Natural killer cell (primary cell): Measurements from ENCODE around the gene PDE2A. TPM values are rescaled to one million over a fixed set of nuclear protein-coding genes. Genes with fewer than 3 reads are reported as not detected.

Experiments used
- ATAC-seq, 3 donors: fragments of 150-1000 bp in 2 of 3; fragments of 200-7000 bp in 1 of 3; cut with Tn5 transposase; 1 replicate in 1 of 3; 2 replicates in 2 of 3; pipeline ENCODE4 v1.10.0; 2021; ENCODE audit warnings: mild to moderate bottlenecking in 2 of 3, moderate library complexity in 2 of 3
- DNase-seq, 2 donors: peaks; one replicate each; pipeline versions ENCODE4 v3.0.0 to v3.0.0-alpha.2; 2013 to 2021; ENCODE audit warnings: mixed read lengths in 1 of 2
- H3K27ac ChIP-seq: one replicate; pipeline ENCODE4 v1.5.1; 2013; ENCODE audit warnings: mild to moderate bottlenecking, low read length
- H3K27me3 ChIP-seq: one replicate; pipeline ENCODE4 v1.6.1; 2013; ENCODE audit warnings: low read length; ENCODE audit not compliant: control insufficient read depth, insufficient read depth
- H3K36me3 ChIP-seq: one replicate; pipeline ENCODE4 v1.6.1; 2013; ENCODE audit warnings: low read length; ENCODE audit not compliant: control insufficient read depth, insufficient read depth
- H3K4me1 ChIP-seq: one replicate; pipeline ENCODE4 v1.6.1; 2013; ENCODE audit warnings: low read length; ENCODE audit not compliant: control insufficient read depth, insufficient read depth
- H3K4me3 ChIP-seq: one replicate; pipeline ENCODE4 v1.5.1; 2013; ENCODE audit warnings: low read length
- H3K9me3 ChIP-seq: one replicate; pipeline ENCODE4 v1.6.1; 2013; ENCODE audit warnings: low read length; ENCODE audit not compliant: control insufficient read depth, insufficient read depth
- H3K27ac Mint-ChIP-seq, 2 donors: one replicate each; pipeline ENCODE4 v1.8.0; 2022; ENCODE audit warnings: mild to moderate bottlenecking in 2 of 2, mixed read lengths in 2 of 2, moderate library complexity in 1 of 2
- H3K27me3 Mint-ChIP-seq, 2 donors: one replicate each; pipeline ENCODE4 v1.8.0; 2022; ENCODE audit warnings: low read depth in 2 of 2, mixed read lengths in 2 of 2
- H3K36me3 Mint-ChIP-seq: one replicate; pipeline ENCODE4 v1.8.0; 2022; ENCODE audit warnings: mixed read lengths
- H3K4me1 Mint-ChIP-seq, 2 donors: one replicate each; pipeline ENCODE4 v1.8.0; 2022; ENCODE audit warnings: mixed read lengths in 2 of 2
- H3K4me3 Mint-ChIP-seq: one replicate; pipeline ENCODE4 v1.8.0; 2022; ENCODE audit warnings: mild to moderate bottlenecking, moderate library complexity, mixed read lengths
- H3K9me3 Mint-ChIP-seq, 2 donors: one replicate each; pipeline ENCODE4 v1.8.0; 2022; ENCODE audit warnings: mixed read lengths in 2 of 2
- WGBS: methylation state at CpG from one replicate; pipeline ENCODE4 v1.1.7; 2013; ENCODE audit warnings: missing lambda C conversion rate; ENCODE audit not compliant: insufficient coverage; 5-methylcytosine and 5-hydroxymethylcytosine counted together
- intact Hi-C: fragments of 100-400 bp; cut with micrococcal nuclease; formaldehyde crosslinking; loops from one replicate; pipeline ENCODE4 v1.14.2; 2022
- total RNA-seq, 4 donors: library from RNA; stranded (reverse); fragments of 120-200 nt in 1 of 4; gene quantifications; one replicate each; pipeline versions ENCODE4 v1.2.3 to v1.2.4, GENCODE V29; 2013 to 2022
- TF ChIP-seq, protein P1 (sequence below): fragments of 200-600 bp; IDR thresholded peaks from one replicate; pipeline ENCODE4 v1.8.0; 2022; ENCODE audit warnings: antibody characterized with exemption

The PDE2A gene
- total RNA-seq, 3 donors from 2014 or later (not counting 1 experiment from before 2014, with no cell fraction given) = 8.7 to 11.9 (median 9.0) TPM

- DNase-seq (no peak), ATAC-seq (no peak)
- H3K9me3 ChIP-seq = no peaks in the 10 kb centered on the region
- H3K4me3 ChIP-seq = no peak overlapping the region
- no peaks in the 10 kb centered on the region for H3K36me3 Mint-ChIP-seq
- WGBS = 86% methylated on average over 8 of the region's 9 CpGs
- TF ChIP-seq, protein P1, sequence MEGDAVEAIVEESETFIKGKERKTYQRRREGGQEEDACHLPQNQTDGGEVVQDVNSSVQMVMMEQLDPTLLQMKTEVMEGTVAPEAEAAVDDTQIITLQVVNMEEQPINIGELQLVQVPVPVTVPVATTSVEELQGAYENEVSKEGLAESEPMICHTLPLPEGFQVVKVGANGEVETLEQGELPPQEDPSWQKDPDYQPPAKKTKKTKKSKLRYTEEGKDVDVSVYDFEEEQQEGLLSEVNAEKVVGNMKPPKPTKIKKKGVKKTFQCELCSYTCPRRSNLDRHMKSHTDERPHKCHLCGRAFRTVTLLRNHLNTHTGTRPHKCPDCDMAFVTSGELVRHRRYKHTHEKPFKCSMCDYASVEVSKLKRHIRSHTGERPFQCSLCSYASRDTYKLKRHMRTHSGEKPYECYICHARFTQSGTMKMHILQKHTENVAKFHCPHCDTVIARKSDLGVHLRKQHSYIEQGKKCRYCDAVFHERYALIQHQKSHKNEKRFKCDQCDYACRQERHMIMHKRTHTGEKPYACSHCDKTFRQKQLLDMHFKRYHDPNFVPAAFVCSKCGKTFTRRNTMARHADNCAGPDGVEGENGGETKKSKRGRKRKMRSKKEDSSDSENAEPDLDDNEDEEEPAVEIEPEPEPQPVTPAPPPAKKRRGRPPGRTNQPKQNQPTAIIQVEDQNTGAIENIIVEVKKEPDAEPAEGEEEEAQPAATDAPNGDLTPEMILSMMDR = no peak
- H3K4me1 Mint-ChIP-seq = peaks cover 0 to 12% of the 10 kb centered on the region in 2 donors
- no peaks in the 10 kb centered on the region for H3K36me3 ChIP-seq
- no peak overlapping the region for H3K4me3 Mint-ChIP-seq
- H3K27ac ChIP-seq = no peak overlapping the region
- no peaks in the 10 kb centered on the region for H3K27me3 ChIP-seq
- H3K4me1 ChIP-seq = no peaks in the 10 kb centered on the region
- intact Hi-C loops = no loop called here
- no peaks in the 10 kb centered on the region for H3K9me3 Mint-ChIP-seq
- peaks cover 9 to 15% of the 10 kb centered on the region in 2 donors for H3K27me3 Mint-ChIP-seq
- no peak overlapping the region for H3K27ac Mint-ChIP-seq
These were observed 127.4 kb downstream of the PDE2A start for GRCh38 chr11:72546866-72547265.

DNA sequence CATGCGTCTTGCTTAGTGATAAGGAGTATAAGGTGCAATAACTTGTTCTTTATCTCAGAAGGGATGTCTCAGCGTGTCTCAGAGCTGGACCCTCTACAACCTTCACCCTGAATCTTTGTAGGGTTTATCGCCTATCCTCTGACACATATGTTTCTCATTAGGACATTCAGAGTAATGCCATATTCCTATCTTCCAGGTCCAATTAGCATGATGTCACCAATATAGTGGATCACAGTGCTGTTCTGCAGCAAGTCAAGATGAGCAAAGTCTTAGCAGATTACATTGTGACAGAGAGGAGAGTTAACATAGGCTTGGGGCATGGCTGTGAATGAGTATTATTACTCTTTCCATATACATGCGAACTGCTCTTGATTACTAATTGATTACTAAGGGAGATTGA is 129.6 kb downstream of the PDE2A start:
- Histone ChIP-seq H3K9me3 (no peaks in the 10 kb centered on the region), H3K27ac (no peak overlapping the region), H3K36me3 (no peaks in the 10 kb centered on the region), H3K4me3 (no peak overlapping the region), H3K4me1 (no peaks in the 10 kb centered on the region), H3K27me3 (peaks cover 2% of the 10 kb centered on the region)
- Mint-ChIP-seq H3K27ac (no peak overlapping the region), H3K4me1 (peaks cover 0 to 12% of the 10 kb centered on the region in 2 donors), H3K36me3 (no peaks in the 10 kb centered on the region), H3K4me3 (no peak overlapping the region), H3K9me3 (no peaks in the 10 kb centered on the region), H3K27me3 (peaks cover 9 to 18% of the 10 kb centered on the region in 2 donors)
- TF ChIP-seq, protein P1 = no peak
- ATAC-seq (no peak), DNase-seq (no peak)
- intact Hi-C loops = no loop called here
- 91% methylated on average over 2 of the region's 4 CpGs for WGBS

GRCh38 chr11:72543849-72544542 is 130.2 kb downstream of the PDE2A start:
- intact Hi-C loops = no loop called here
- Mint-ChIP-seq H3K27me3 (peaks cover 12 to 18% of the 10 kb centered on the region in 2 donors), H3K36me3 (no peaks in the 10 kb centered on the region), H3K4me1 (peaks cover 0 to 12% of the 10 kb centered on the region in 2 donors), H3K9me3 (no peaks in the 10 kb centered on the region), H3K4me3 (no peak overlapping the region), H3K27ac (no peak overlapping the region)
- ATAC-seq = no peak
- H3K36me3 ChIP-seq = no peaks in the 10 kb centered on the region
- H3K27me3 ChIP-seq = peaks cover 2% of the 10 kb centered on the region
- H3K4me3 ChIP-seq = no peak overlapping the region
- H3K27ac ChIP-seq = no peak overlapping the region
- no peaks in the 10 kb centered on the region for H3K9me3 ChIP-seq
- WGBS = 95% methylated on average over 5 of the region's 6 CpGs
- H3K4me1 ChIP-seq = no peaks in the 10 kb centered on the region
- no peak for DNase-seq
- TF ChIP-seq, protein P1 = no peak
